GM12878 (cell line): ENCODE results near the gene HSPA4. TPM values are rescaled to one million over a fixed set of nuclear protein-coding genes. Genes with fewer than 3 reads are reported as not detected.

Experiments used
- ATAC-seq: fragments of 200-7000 bp; cut with Tn5 transposase; 3 replicates; pipeline ENCODE4 v1.9.1; 2020; ENCODE audit warnings: mild to moderate bottlenecking, moderate library complexity
- BruUV-seq: library from RNA; stranded (reverse); fragments of 400-500 nt; replicated peaks from 2 replicates; lab custom pipeline; 2021; lab: Mats Ljungman, UMichigan
- CTCF ChIA-PET: fragments of 300-600 bp; sonication (Branson Sonifier 250); formaldehyde crosslinking; extraction: SDS; loops from one replicate; lab custom pipeline; 2021; ENCODE audit warnings: inconsistent platforms; lab: Yijun Ruan, JAX
- POLR2A ChIA-PET: fragments of 350-600 bp; formaldehyde crosslinking; extraction: SDS; loops from one replicate; lab custom pipeline; 2021; ENCODE audit warnings: inconsistent platforms; lab: Charles Lee
- RAD21 ChIA-PET: fragments of 300-600 bp; sonication (Branson Sonifier 250); formaldehyde crosslinking; loops from one replicate; lab custom pipeline; 2023; ENCODE audit warnings: antibody characterized with exemption; ENCODE audit not compliant: unreplicated experiment; lab: Charles Lee
- SMC1A ChIA-PET: fragments of 300-600 bp; sonication (Branson Sonifier 250); formaldehyde crosslinking; loops from one replicate; lab custom pipeline; 2023; ENCODE audit not compliant: unreplicated experiment, uncharacterized antibody; lab: Charles Lee
- DNase-seq: peaks from one replicate; pipeline ENCODE4 v3.0.0-alpha.2; 2011; ENCODE audit warnings: low read depth, low spot score
- FAIRE-seq: peaks from 3 replicates; lab custom pipeline; 2011; peaks lifted over from hg19 to GRCh38; lab: Jason Lieb, UNC
- H2AFZ ChIP-seq: 2 replicates; pipeline ENCODE4 v1.6.0; 2011; ENCODE audit warnings: low read depth, low read length, control low read depth; ENCODE audit not compliant: control insufficient read depth
- H3K27ac ChIP-seq: 2 replicates; pipeline ENCODE4 v1.5.1; 2011; ENCODE audit warnings: control low read depth; ENCODE audit not compliant: control insufficient read depth, insufficient read depth
- H3K27me3 ChIP-seq, 2 experiments: replicated peaks in 1 of 2; 2 replicates each; pipeline versions ENCODE4 v1.6.0 to v1.6.1; 2011; ENCODE audit warnings: low read length in 1 of 2; ENCODE audit not compliant: control insufficient read depth in 2 of 2, insufficient read depth in 2 of 2
- H3K36me3 ChIP-seq, 2 experiments: 2 replicates each; pipeline ENCODE4 v1.5.1; 2011; ENCODE audit warnings: low read length in 1 of 2; ENCODE audit not compliant: control insufficient read depth in 2 of 2, insufficient read depth in 2 of 2
- H3K4me1 ChIP-seq: 2 replicates; pipeline ENCODE4 v1.6.1; 2011; ENCODE audit warnings: mild to moderate bottlenecking, low read length, moderate library complexity, mixed read lengths; ENCODE audit not compliant: control insufficient read depth, insufficient read depth
- H3K4me2 ChIP-seq: 2 replicates; pipeline ENCODE4 v1.6.0; 2011; ENCODE audit warnings: control low read depth; ENCODE audit not compliant: control insufficient read depth, insufficient read depth
- H3K4me3 ChIP-seq: fragments of 200-600 bp; sonication (generic); 2 replicates; pipeline ENCODE4 v1.5.1; 2016
- H3K79me2 ChIP-seq: 2 replicates; pipeline ENCODE4 v1.6.0; 2011; ENCODE audit warnings: low read length; ENCODE audit not compliant: control insufficient read depth, insufficient read depth
- H3K9ac ChIP-seq: 2 replicates; pipeline ENCODE4 v1.8.0; 2011; ENCODE audit warnings: low read length, control low read depth, mixed read lengths; ENCODE audit not compliant: control insufficient read depth, insufficient read depth
- H3K9me3 ChIP-seq: replicated peaks from 3 replicates; pipeline ENCODE4 v1.5.1; 2011; ENCODE audit warnings: mild to moderate bottlenecking, low read length; ENCODE audit not compliant: control insufficient read depth, insufficient read depth
- H4K20me1 ChIP-seq: 2 replicates; pipeline ENCODE4 v1.6.0; 2011; ENCODE audit not compliant: control insufficient read depth, insufficient read depth
- CBX5 ChIP-seq: sonication (generic); IDR thresholded peaks from 2 replicates; pipeline ENCODE4 v1.6.1; 2016; ENCODE audit warnings: low read depth, moderate library complexity, mild to moderate bottlenecking, inconsistent platforms
- CHD4 ChIP-seq: fragments of 200-600 bp; sonication (generic); IDR thresholded peaks from 2 replicates; pipeline ENCODE4 v1.6.1; 2016; ENCODE audit warnings: mild to moderate bottlenecking
- EED ChIP-seq: sonication (generic); IDR thresholded peaks from 2 replicates; pipeline ENCODE4 v1.6.1; 2016; ENCODE audit warnings: antibody characterized with exemption, low read depth
- IRF5 ChIP-seq: fragments of 450-650 bp; IDR thresholded peaks from 2 replicates; pipeline ENCODE4 v1.6.1; 2017; ENCODE audit warnings: borderline replicate concordance
- LARP7 ChIP-seq: fragments of 450-650 bp; IDR thresholded peaks from 2 replicates; pipeline ENCODE4 v1.6.1; 2017; ENCODE audit warnings: mild to moderate bottlenecking
- MXI1 ChIP-seq: fragments of 150-350 bp; IDR thresholded peaks from 2 replicates; pipeline ENCODE4 v1.6.1; 2011; ENCODE audit warnings: low read depth, mild to moderate bottlenecking, inconsistent platforms, low read length, improper control_type of control experiment
- POLR2AphosphoS2 ChIP-seq: IDR thresholded peaks from 2 replicates; pipeline ENCODE4 v1.6.1; 2011; ENCODE audit warnings: low read depth, mild to moderate bottlenecking, low read length, improper control_type of control experiment, moderate library complexity
- RELA ChIP-seq: fragments of 450-650 bp; IDR thresholded peaks from 2 replicates; pipeline ENCODE4 v1.8.0; 2014; ENCODE audit warnings: borderline replicate concordance; ENCODE audit not compliant: partially characterized antibody
- STAT1 ChIP-seq: fragments of 450-650 bp; conservative IDR thresholded peaks from 2 replicates; pipeline ENCODE4 v1.6.1; 2014; ENCODE audit warnings: antibody characterized with exemption, mild to moderate bottlenecking
- WGBS: methylation state at CpG from one replicate; pipeline ENCODE4 v1.1.6; 2016; ENCODE audit warnings: low lambda C conversion rate; ENCODE audit not compliant: insufficient replicate concordance, insufficient coverage; ENCODE audit errors: missing lambda C conversion rate; 5-methylcytosine and 5-hydroxymethylcytosine counted together
- in situ Hi-C: fragments of 300-500 bp; cut with MboI; formaldehyde crosslinking; loops from 9 replicates; pipeline ENCODE4 v1.14.3; 2018; ENCODE audit warnings: mixed read lengths
- intact Hi-C: fragments of 100-400 bp; cut with micrococcal nuclease; formaldehyde crosslinking; loops from one replicate; pipeline ENCODE4 v1.14.2; 2022; ENCODE audit not compliant: unreplicated experiment
- polyA plus RNA-seq, 11 experiments: library from polyadenylated mRNA; depleted of rRNA in 4 of 11; unstranded in 6 of 11; stranded (reverse) in 5 of 11; fragments of >200 nt; fragmentation: Nextera tagmentation in 4 of 11; fragmentation: Illumina TruSeq in 1 of 11; extraction: Ambion mirVana in 4 of 11; extraction: Trizol in 1 of 11; gene quantifications; 1 replicate in 1 of 11; 2 replicates in 10 of 11; pipeline versions ENCODE4 v1.2.1 to v1.2.3, GENCODE V29; 2011 to 2016; ENCODE audit warnings: inconsistent platforms in 2 of 11, missing spikeins in 2 of 11, low read depth in 1 of 11
- total RNA-seq, 4 experiments: library from RNA; depleted of rRNA in 3 of 4; stranded (reverse); fragments of >200 nt in 3 of 4; fragmentation: Illumina TruSeq in 1 of 4; extraction: Trizol in 1 of 4; gene quantifications; 2 replicates each; pipeline versions ENCODE4 v1.2.1 to v1.2.3, GENCODE V29; 2013 to 2021

Gene HSPA4
- total and polyA plus RNA-seq, 10 of the 15 experiments (the other 5 are each of a cell fraction or from before 2014, with no cell fraction given), result 61.6 to 234 (median 116) TPM

- no peak overlapping the region for H3K4me2 ChIP-seq
- H3K27me3 ChIP-seq, result no peaks in the 10 kb centered on the region
- H3K9ac ChIP-seq, result no peak overlapping the region
- DNase-seq (no peak), FAIRE-seq (no peak), ATAC-seq (no peak)
- H3K4me1 ChIP-seq, result peaks cover 3% of the 10 kb centered on the region; the same call in 1 of the 2 replicates
- POLR2A ChIA-PET, result interaction anchor here (0.5 kb wide), 1 partner anchor 92 kb away, joined by 3 read pairs; no protein-coding TSS in a partner anchor
- RAD21 ChIA-PET, result interaction anchor here (0.8 kb wide), 1 partner anchor 120 kb away, joined by 3 read pairs; no protein-coding TSS in a partner anchor
- intact Hi-C loops, result no loop called here
- no peak overlapping the region for H3K27ac ChIP-seq
- H3K79me2 ChIP-seq, result no peaks in the 10 kb centered on the region
- in situ Hi-C loops, result loop anchor here (10.0 kb wide), 1 partner anchor 747 kb away; no protein-coding TSS in a partner anchor
- no TSS peak for BruUV-seq
- H3K4me3 ChIP-seq, result no peak overlapping the region
- CTCF ChIA-PET, result interaction anchor here (1.9 kb wide), 1 partner anchor 170 kb away, joined by 5 read pairs; no protein-coding TSS in a partner anchor
- WGBS, result 39% methylated on average over 10 of the region's 10 CpGs
- no peak overlapping the region for H2AFZ ChIP-seq
- H4K20me1 ChIP-seq, result no peaks in the 10 kb centered on the region; the same call in 1 of the 2 replicates
- H3K36me3 ChIP-seq, result no peaks in the 10 kb centered on the region
- TF ChIP-seq EED (no peak), MXI1 (no peak), RELA (no peak), LARP7 (no peak), IRF5 (no peak), CHD4 (no peak), STAT1 (no peak), CBX5 (no peak), POLR2AphosphoS2 (no peak)
- SMC1A ChIA-PET, result interaction anchor here (0.9 to 1.0 kb wide), 2 partner anchors 11 to 130 kb away, joined by 3 to 4 read pairs; no protein-coding TSS in a partner anchor
- H3K9me3 ChIP-seq, result no peaks in the 10 kb centered on the region
Measured at GRCh38 chr5:133117166-133117911, 65.5 kb downstream of the HSPA4 start.
